T-cell (primary cell): ENCODE measurements around the gene DACT2. TPM values are rescaled to one million over a fixed set of nuclear protein-coding genes. Genes with fewer than 3 reads are reported as not detected.

Source experiments
- ATAC-seq, 4 experiments: fragments of 200-7000 bp in 3 of 4; fragments of 150-1000 bp in 1 of 4; cut with Tn5 transposase; replicated peaks in 1 of 4; 1 replicate in 3 of 4; 2 replicates in 1 of 4; pipeline ENCODE4 v1.10.0; 2021; ENCODE audit warnings: moderate library complexity in 3 of 4, mild to moderate bottlenecking in 2 of 4, moderate number of reproducible peaks in 1 of 4
- CTCF ChIA-PET, 2 donors: fragments of 300-600 bp; sonication (Branson Sonifier 250); formaldehyde crosslinking; loops; one replicate each; lab custom pipeline; 2022; ENCODE audit warnings: antibody characterized with exemption in 2 of 2; lab: Charles Lee
- POLR2A ChIA-PET, 2 donors: fragments of 300-600 bp; sonication (Branson Sonifier 250); formaldehyde crosslinking; loops; one replicate each; lab custom pipeline; 2022; ENCODE audit warnings: antibody characterized with exemption in 2 of 2; lab: Charles Lee
- DNase-seq, 35 experiments: peaks; one replicate each; pipeline versions ENCODE4 v3.0.0 to v3.0.0-alpha.2; 2013 to 2023
- H3K27ac ChIP-seq: one replicate; pipeline ENCODE4 v1.5.1; 2013; ENCODE audit warnings: low read length
- H3K27me3 ChIP-seq, 2 experiments: replicated peaks in 1 of 2; 1 replicate in 1 of 2; 2 replicates in 1 of 2; pipeline versions ENCODE4 v1.6.1 to v1.7.0; 2013; ENCODE audit warnings: low read length in 1 of 2, mixed read lengths in 1 of 2; ENCODE audit not compliant: control insufficient read depth in 2 of 2, insufficient read depth in 2 of 2; ENCODE audit errors: extremely low read depth in 1 of 2
- H3K36me3 ChIP-seq, 2 donors: 1 replicate in 1 of 2; 2 replicates in 1 of 2; pipeline versions ENCODE4 v1.6.1 to v1.7.0; 2013; ENCODE audit warnings: low read length in 1 of 2; ENCODE audit not compliant: control insufficient read depth in 2 of 2, insufficient read depth in 1 of 2; ENCODE audit errors: extremely low read depth in 1 of 2
- H3K4me1 ChIP-seq, 2 experiments: 1 replicate in 1 of 2; 2 replicates in 1 of 2; pipeline versions ENCODE4 v1.6.1 to v1.7.0; 2013; ENCODE audit warnings: low read length in 2 of 2, mixed read lengths in 1 of 2; ENCODE audit not compliant: insufficient read depth in 2 of 2, control insufficient read depth in 1 of 2; ENCODE audit errors: extremely low read depth in 1 of 2
- H3K4me3 ChIP-seq, 2 donors: 1 replicate in 1 of 2; 2 replicates in 1 of 2; pipeline versions ENCODE4 v1.5.1 to v1.7.0; 2013; ENCODE audit warnings: mild to moderate bottlenecking in 2 of 2, low read length in 1 of 2, moderate library complexity in 1 of 2; ENCODE audit not compliant: control insufficient read depth in 1 of 2; ENCODE audit errors: extremely low read depth in 1 of 2
- H3K9me3 ChIP-seq: 2 replicates; pipeline ENCODE4 v1.7.0; 2013
- H3K27ac Mint-ChIP-seq, 2 donors: one replicate each; pipeline ENCODE4 v1.8.0; 2020 to 2021; ENCODE audit warnings: mild to moderate bottlenecking in 2 of 2, mixed read lengths in 2 of 2
- H3K27me3 Mint-ChIP-seq, 2 donors: one replicate each; pipeline ENCODE4 v1.8.0; 2021 to 2022; ENCODE audit warnings: mixed read lengths in 2 of 2
- H3K36me3 Mint-ChIP-seq: one replicate; pipeline ENCODE4 v1.8.0; 2021; ENCODE audit warnings: mixed read lengths
- H3K4me1 Mint-ChIP-seq, 3 donors: one replicate each; pipeline ENCODE4 v1.8.0; 2020 to 2022; ENCODE audit warnings: mixed read lengths in 3 of 3, mild to moderate bottlenecking in 1 of 3
- H3K4me3 Mint-ChIP-seq, 3 donors: one replicate each; pipeline ENCODE4 v1.8.0; 2020 to 2022; ENCODE audit warnings: mild to moderate bottlenecking in 3 of 3, mixed read lengths in 3 of 3, moderate library complexity in 3 of 3
- H3K9me3 Mint-ChIP-seq, 3 donors: one replicate each; pipeline ENCODE4 v1.8.0; 2020 to 2022; ENCODE audit warnings: mixed read lengths in 3 of 3
- WGBS: methylation state at CpG from one replicate; pipeline ENCODE4 v1.1.5; 2013; ENCODE audit warnings: missing lambda C conversion rate; ENCODE audit not compliant: insufficient coverage; 5-methylcytosine and 5-hydroxymethylcytosine counted together
- total RNA-seq, 35 experiments: library from RNA in 6 of 35; stranded (reverse) in 6 of 35; fragments of 120-200 nt in 1 of 35; gene quantifications; one replicate each; pipeline versions ENCODE4 v1.2.1 to v1.2.4 and lab custom pipeline; 2013 to 2026

The DACT2 gene
- total RNA-seq, 5 donors from 2014 or later (not counting 1 experiment from before 2014, with no cell fraction given): not detected

DNA sequence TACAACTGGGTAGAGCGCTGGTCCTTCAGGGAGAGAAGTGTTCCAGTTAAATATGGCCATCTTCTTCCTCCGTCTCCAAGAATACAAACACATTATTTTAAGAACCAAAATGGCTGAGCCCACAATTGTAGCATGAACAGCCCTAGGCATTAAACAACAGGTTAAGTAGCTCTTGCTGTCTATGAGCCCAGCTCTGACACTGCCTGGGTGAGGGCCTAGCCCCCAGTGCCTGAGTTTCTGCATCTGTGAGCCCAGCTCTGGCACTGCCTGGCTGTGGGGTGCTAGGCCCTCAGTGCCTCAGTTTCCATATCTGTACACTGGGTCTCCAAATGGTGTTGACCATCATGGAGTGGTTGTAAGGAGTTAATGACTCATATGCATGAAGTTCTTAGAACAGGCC is 24.8 kb upstream of the DACT2 start:
- no peak overlapping the region for H3K4me3 Mint-ChIP-seq

DNA sequence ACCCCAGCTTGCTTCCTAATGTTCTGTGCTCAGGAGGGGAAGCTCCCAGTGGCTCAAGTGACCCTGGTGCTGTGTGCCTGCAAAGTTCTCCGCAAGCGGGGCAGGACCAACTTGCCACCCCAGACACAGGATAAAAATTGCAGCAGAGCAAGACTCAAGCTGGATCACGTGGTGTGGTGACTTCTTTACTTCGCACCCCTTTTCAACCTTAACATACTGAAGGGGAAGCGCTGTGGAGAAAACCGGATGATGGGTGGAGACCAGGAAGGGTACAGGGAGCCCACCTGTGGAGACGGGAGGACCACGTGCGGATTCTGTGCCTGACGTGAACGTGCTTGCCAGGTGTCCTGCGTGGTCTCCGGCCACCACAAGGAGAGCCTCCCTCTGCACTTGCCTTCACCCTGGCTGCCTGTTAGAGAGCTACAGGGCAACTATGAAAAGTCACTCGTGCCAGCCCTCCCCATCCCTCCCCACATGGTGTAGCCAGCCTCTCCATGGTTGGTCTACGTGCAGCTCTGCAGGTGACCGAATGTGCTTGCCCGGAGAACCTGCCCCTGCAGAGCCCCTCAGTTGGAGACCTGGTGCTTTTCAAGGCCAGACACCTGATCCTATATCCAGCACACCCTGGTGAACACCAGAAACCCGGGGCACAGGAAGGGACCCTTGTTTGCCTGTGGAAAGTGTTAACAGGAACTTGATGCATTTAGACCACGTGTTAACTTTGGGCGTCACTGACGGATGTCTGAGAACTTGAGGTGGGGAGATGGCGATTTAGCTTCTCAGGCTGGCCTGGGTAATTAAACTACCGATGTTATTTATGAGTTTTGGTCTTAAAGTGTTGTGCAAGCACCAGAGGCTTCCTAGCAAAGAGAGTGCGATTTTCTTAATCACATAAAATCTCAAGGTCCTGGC is 23.9 kb upstream of the DACT2 start:
- H3K4me1 Mint-ChIP-seq: no peaks in the 10 kb centered on the region
- POLR2A ChIA-PET: no interaction called here
- Histone ChIP-seq H3K4me3 (no peak overlapping the region), H3K27me3 (peaks cover 0 to 61% of the 10 kb centered on the region in 2 experiments), H3K36me3 (no peaks in the 10 kb centered on the region), H3K9me3 (no peaks in the 10 kb centered on the region), H3K4me1 (no peaks in the 10 kb centered on the region), H3K27ac (no peak overlapping the region)
- peaks cover 18 to 20% of the 10 kb centered on the region in 2 donors for H3K27me3 Mint-ChIP-seq
- H3K4me3 Mint-ChIP-seq: no peak overlapping the region
- H3K9me3 Mint-ChIP-seq: no peaks in the 10 kb centered on the region
- CTCF ChIA-PET: no interaction called here
- WGBS: 46% methylated on average over 12 of the region's 24 CpGs
- no peaks in the 10 kb centered on the region for H3K36me3 Mint-ChIP-seq
- no peak for DNase-seq
- H3K27ac Mint-ChIP-seq: no peak overlapping the region
- no peak for ATAC-seq

More for the DNA sequence above, 24.8 kb upstream of the DACT2 start:
- H3K9me3 ChIP-seq: no peaks in the 10 kb centered on the region
- no peak for ATAC-seq
- H3K4me3 ChIP-seq: no peak overlapping the region
- H3K4me1 ChIP-seq: no peaks in the 10 kb centered on the region
- peaks cover 0 to 63% of the 10 kb centered on the region in 2 experiments for H3K27me3 ChIP-seq
- no peak overlapping the region for H3K27ac Mint-ChIP-seq
- ChIA-PET POLR2A (no interaction called here), CTCF (no interaction called here)
- peaks cover 16 to 17% of the 10 kb centered on the region in 2 donors for H3K27me3 Mint-ChIP-seq
- no peaks in the 10 kb centered on the region for H3K36me3 ChIP-seq
- no peaks in the 10 kb centered on the region for H3K4me1 Mint-ChIP-seq
- 100% methylated on average over 2 of the region's 2 CpGs for WGBS
- H3K9me3 Mint-ChIP-seq: no peaks in the 10 kb centered on the region
- no peak overlapping the region for H3K27ac ChIP-seq
- no peaks in the 10 kb centered on the region for H3K36me3 Mint-ChIP-seq
- DNase-seq: no peak

DNA sequence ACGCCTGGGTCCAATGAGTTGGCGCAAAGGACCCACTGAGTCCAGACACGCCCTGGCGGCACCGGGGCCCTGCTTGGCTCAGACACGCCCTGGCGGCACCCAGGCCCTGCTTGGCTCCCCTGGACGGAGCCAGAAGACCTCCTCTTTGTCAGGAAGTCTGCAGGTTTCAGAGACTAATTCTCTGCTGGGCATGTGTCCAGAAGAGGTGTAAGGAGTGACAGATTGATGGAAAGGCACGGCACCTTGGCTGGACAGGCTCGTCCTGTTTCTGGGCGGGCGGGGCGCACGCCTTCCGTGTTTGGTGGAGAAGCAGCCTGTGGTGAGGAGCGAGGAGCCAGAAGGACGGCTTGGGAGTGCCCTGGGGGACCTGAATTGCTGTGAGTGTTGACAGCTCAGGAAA is 23.1 kb upstream of the DACT2 start:
- no peaks in the 10 kb centered on the region for H3K9me3 ChIP-seq
- ATAC-seq: no peak
- H3K4me3 Mint-ChIP-seq: no peak overlapping the region
- peaks cover 0 to 53% of the 10 kb centered on the region in 2 experiments for H3K27me3 ChIP-seq
- H3K9me3 Mint-ChIP-seq: no peaks in the 10 kb centered on the region
- H3K27ac Mint-ChIP-seq: no peak overlapping the region
- no peaks in the 10 kb centered on the region for H3K36me3 Mint-ChIP-seq
- H3K36me3 ChIP-seq: no peaks in the 10 kb centered on the region
- no peak overlapping the region for H3K27ac ChIP-seq
- H3K4me1 ChIP-seq: no peaks in the 10 kb centered on the region
- no peak overlapping the region for H3K4me3 ChIP-seq
- ChIA-PET POLR2A (no interaction called here), CTCF (no interaction called here)
- no peaks in the 10 kb centered on the region for H3K4me1 Mint-ChIP-seq
- DNase-seq: no peak
- peaks cover 18 to 20% of the 10 kb centered on the region in 2 donors for H3K27me3 Mint-ChIP-seq
- 78% methylated on average over 15 of the region's 17 CpGs for WGBS

DNA sequence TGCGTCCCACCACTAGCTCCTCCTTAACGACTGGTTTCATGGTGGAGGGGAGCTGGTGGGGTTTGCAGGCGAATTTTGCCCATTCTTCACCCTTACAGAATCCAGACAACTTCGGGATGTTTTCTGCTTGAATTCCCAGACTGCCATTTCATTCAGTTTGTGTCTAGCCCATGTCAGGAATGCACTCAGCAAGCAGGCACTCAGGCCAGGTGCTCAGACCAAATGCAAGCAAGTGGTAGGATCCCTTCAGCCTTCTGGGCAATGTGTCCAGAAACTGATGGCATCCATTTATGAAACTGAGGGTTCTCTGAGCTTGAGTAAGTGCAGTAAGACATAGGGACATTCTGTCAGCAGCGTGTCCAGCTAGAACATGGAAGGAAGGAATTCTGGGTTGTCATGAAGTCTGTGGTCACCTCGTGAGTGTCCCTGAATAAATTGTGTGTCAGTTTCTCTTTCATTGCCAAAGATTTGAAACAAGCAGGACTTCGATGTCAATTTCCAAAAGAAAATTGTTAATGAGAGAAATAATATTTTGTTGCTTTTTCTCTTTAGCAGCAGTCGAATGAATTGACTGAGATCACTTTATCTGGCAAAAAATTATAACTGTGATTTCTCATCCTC is 21.8 kb upstream of the DACT2 start:
- DNase-seq (no peak), ATAC-seq (no peak)
- ChIA-PET POLR2A (no interaction called here), CTCF (no interaction called here)
- 38% methylated on average over 3 of the region's 8 CpGs for WGBS
- Histone ChIP-seq H3K27ac (no peak overlapping the region), H3K4me1 (no peaks in the 10 kb centered on the region), H3K36me3 (no peaks in the 10 kb centered on the region), H3K9me3 (no peaks in the 10 kb centered on the region), H3K4me3 (no peak overlapping the region), H3K27me3 (peaks cover 0 to 44% of the 10 kb centered on the region in 2 experiments)
- Mint-ChIP-seq H3K4me3 (no peak overlapping the region), H3K27me3 (peaks cover 12 to 20% of the 10 kb centered on the region in 2 donors), H3K36me3 (no peaks in the 10 kb centered on the region), H3K4me1 (no peaks in the 10 kb centered on the region), H3K27ac (no peak overlapping the region), H3K9me3 (no peaks in the 10 kb centered on the region)

DNA sequence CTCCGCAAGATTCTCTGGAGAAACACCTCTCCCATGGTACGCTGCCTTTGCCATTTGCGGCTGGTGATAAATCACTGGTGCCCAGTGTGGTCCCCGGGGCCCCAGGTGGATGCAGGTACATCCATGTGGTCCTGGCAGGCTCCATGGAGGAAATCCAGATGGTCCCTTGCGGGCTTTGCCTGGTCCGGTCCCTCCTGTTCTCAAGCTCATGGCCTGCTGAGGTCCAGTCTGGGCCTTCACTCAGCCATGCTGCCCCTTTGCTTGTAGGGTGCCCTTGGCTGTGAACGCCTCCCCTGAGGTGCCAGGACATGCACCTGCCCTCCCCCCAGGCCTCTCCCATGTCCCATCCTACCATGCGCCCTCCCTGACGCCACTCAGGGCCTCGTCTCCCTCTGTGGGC is 21.2 kb upstream of the DACT2 start:
- Histone ChIP-seq H3K9me3 (no peaks in the 10 kb centered on the region), H3K27me3 (peaks cover 0 to 38% of the 10 kb centered on the region in 2 experiments), H3K27ac (no peak overlapping the region), H3K4me3 (no peak overlapping the region), H3K4me1 (no peaks in the 10 kb centered on the region), H3K36me3 (no peaks in the 10 kb centered on the region)
- H3K27ac Mint-ChIP-seq: no peak overlapping the region
- no peaks in the 10 kb centered on the region for H3K36me3 Mint-ChIP-seq
- 84% methylated on average over 7 of the region's 10 CpGs for WGBS
- no peak overlapping the region for H3K4me3 Mint-ChIP-seq
- H3K4me1 Mint-ChIP-seq: no peaks in the 10 kb centered on the region
- H3K27me3 Mint-ChIP-seq: peaks cover 12 to 20% of the 10 kb centered on the region in 2 donors
- ChIA-PET CTCF (no interaction called here), POLR2A (no interaction called here)
- DNase-seq: no peak
- H3K9me3 Mint-ChIP-seq: no peaks in the 10 kb centered on the region
- no peak for ATAC-seq

DNA sequence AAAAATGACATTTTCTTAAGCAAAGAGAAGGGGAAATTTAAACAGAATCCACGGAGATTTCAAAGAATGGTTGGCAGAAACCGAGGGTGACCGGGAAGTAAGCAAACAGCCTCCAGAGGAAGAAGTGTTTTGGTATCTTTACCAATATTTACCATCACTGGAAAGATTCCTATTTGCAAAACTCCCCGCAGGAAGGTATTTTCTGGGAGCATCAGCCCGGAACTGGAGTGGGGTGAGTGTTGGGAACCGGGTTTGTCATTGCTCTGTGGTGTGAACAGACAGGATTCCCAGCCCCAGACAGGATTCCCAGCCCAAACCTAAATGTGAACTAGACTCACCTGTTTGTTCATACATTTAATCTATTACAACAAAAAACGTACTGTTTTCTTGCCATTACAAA is 19.2 kb upstream of the DACT2 start:
- Mint-ChIP-seq H3K9me3 (peaks cover 0 to 2% (median 0%) of the 10 kb centered on the region in 3 donors), H3K4me1 (no peaks in the 10 kb centered on the region), H3K27ac (no peak overlapping the region), H3K27me3 (peaks cover 4 to 7% of the 10 kb centered on the region in 2 donors), H3K4me3 (no peak overlapping the region), H3K36me3 (no peaks in the 10 kb centered on the region)
- Histone ChIP-seq H3K4me3 (no peak overlapping the region), H3K9me3 (no peaks in the 10 kb centered on the region), H3K27ac (no peak overlapping the region), H3K4me1 (no peaks in the 10 kb centered on the region), H3K36me3 (no peaks in the 10 kb centered on the region), H3K27me3 (peaks cover 0 to 24% of the 10 kb centered on the region in 2 experiments)
- POLR2A ChIA-PET: no interaction called here
- WGBS: no CpG with 5 or more reads among the region's 7 CpGs
- no peak for ATAC-seq
- CTCF ChIA-PET: no interaction called here
- no peak for DNase-seq
